Measurements from ENCODE around the gene OST4.
A peak's percentile ranks its signal among the peaks of the same experiment; 100 is the strongest.

Gene OST4

DNA sequence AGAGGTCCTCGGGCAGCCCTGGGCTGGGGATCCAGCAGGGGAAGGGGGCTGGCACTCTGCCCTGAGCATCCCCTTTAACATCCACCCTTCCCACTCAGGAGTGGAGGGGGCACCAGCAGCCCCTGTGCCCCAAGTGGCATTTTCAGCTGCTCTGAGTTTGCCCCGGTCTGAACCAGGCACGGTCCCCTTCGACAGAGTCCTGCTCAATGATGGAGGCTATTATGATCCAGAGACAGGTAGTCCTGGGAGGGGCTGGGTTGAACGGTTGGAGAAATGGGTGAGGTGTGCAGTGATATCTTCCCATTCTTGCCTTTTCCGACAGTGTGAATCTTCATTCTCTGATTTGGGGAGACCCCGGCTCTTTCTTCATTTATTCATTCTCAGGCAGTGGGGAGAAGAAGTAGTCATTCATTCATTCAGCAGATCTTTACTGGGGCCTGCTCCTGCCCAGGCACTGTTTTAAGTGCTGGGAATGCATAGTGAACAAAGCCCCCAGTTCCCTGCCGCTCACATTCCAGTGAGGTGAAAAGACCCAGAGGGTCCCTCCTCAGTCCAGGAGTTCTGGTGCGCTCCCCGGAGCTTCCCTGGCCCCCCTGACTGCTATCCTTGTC lies 13.7 kb upstream of the OST4 start:
- Histone ChIP-seq H3K27ac (peak overlapping the region; percentile 2), H2AFZ (peak overlapping the region; percentile 97), H3K9me3 (ENCODE audit: control insufficient read depth, low read length) (no peaks in the 10 kb centered on the region), H3K79me2 (no peaks in the 10 kb centered on the region), H3K4me2 (ENCODE audit: low read length) (peak overlapping the region; percentile 85), H3K4me1 (peaks cover 15% of the 10 kb centered on the region), H3K36me3 (ENCODE audit: control insufficient read depth, insufficient read depth, low read length) (no peaks in the 10 kb centered on the region), H3K9ac (no peak overlapping the region), H3K27me3 (ENCODE audit: control insufficient read depth, insufficient read depth, low read length) (no peaks in the 10 kb centered on the region), H3K4me3 (ENCODE audit: low read depth, low read length) (peak overlapping the region; percentile 56)
- TF ChIP-seq, protein P1, sequence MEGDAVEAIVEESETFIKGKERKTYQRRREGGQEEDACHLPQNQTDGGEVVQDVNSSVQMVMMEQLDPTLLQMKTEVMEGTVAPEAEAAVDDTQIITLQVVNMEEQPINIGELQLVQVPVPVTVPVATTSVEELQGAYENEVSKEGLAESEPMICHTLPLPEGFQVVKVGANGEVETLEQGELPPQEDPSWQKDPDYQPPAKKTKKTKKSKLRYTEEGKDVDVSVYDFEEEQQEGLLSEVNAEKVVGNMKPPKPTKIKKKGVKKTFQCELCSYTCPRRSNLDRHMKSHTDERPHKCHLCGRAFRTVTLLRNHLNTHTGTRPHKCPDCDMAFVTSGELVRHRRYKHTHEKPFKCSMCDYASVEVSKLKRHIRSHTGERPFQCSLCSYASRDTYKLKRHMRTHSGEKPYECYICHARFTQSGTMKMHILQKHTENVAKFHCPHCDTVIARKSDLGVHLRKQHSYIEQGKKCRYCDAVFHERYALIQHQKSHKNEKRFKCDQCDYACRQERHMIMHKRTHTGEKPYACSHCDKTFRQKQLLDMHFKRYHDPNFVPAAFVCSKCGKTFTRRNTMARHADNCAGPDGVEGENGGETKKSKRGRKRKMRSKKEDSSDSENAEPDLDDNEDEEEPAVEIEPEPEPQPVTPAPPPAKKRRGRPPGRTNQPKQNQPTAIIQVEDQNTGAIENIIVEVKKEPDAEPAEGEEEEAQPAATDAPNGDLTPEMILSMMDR (IDR thresholded peaks at IDR 0.05) = no peak

DNA sequence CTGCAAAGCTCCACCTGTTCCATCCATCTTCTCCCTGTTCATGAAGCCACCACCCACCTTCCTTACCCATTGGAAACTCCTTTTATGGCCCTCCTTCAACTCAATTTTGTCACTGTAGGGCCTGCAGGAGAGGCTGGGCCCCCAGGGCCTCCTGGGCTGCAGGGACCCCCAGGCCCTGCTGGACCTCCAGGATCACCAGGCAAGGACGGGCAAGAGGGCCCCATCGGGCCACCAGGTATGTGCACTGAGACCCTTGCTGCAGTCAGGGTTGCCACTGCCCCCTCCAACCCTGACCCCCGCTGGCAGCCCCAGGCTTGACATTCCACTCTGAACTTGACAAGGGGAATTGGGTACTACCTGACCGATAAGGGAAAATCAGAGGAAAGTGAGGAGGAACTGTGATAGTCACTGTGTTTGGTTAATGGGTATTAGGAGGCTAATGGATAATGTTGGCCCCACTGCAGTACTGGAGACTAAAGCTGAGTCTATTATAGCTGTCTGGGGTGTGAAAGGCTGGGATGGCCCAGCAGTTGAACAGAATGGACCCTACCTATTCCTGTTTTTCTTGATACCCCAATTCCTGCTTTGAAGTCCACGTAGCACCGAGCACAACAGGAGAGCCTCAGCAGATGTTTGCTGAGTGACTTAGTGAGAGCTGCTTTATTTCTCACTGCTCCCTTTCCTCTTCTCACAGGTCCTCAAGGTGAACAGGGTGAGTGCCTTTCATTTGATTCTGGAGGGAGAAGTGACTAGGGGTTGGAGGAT lies 13.0 kb upstream of the OST4 start:
- no peaks in the 10 kb centered on the region for H3K9me3 ChIP-seq (ENCODE audit: control insufficient read depth, low read length)
- no peak overlapping the region for H3K4me2 ChIP-seq (ENCODE audit: low read length)
- TF ChIP-seq, protein P1 (IDR thresholded peaks at IDR 0.05) = no peak
- H2AFZ ChIP-seq = no peak overlapping the region
- no peaks in the 10 kb centered on the region for H3K36me3 ChIP-seq (ENCODE audit: control insufficient read depth, insufficient read depth, low read length)
- H3K27ac ChIP-seq = no peak overlapping the region
- no peak overlapping the region for H3K4me3 ChIP-seq (ENCODE audit: low read depth, low read length)
- no peak overlapping the region for H3K9ac ChIP-seq
- H3K79me2 ChIP-seq = no peaks in the 10 kb centered on the region
- H3K4me1 ChIP-seq = peaks cover 15% of the 10 kb centered on the region
- H3K27me3 ChIP-seq (ENCODE audit: control insufficient read depth, insufficient read depth, low read length) = no peaks in the 10 kb centered on the region

DNA sequence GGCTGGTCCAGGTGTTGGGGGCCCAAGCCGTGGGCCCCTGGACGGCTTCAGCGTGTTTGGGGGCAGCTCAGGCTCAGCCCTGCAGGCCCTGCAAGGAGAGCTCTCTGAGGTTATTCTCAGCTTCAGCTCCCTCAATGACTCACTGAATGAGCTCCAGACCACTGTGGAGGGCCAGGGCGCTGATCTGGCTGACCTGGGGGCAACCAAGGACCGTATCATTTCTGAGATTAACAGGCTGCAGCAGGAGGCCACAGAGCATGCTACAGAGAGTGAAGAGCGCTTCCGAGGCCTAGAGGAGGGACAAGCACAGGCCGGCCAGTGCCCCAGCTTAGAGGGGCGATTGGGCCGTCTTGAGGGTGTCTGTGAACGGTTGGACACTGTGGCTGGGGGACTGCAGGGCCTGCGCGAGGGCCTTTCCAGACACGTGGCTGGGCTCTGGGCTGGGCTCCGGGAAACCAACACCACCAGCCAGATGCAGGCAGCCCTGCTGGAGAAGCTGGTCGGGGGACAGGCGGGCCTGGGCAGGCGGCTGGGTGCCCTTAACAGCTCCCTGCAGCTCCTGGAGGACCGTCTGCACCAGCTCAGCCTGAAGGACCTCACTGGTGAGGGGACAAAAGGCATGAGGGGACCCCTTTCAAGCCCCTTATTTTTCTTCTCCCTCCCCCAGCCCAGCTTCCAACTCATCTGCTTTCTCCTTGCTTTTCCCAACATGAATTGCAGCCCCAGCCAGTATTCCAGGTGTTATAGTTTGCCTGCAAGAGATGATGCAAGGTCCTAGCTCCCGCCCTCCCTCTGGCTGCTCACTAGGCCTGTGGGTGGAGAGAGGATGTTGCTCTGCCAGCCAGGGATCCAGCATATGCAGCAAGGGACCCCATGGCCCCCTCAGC lies 12.2 kb upstream of the OST4 start:
- no peaks in the 10 kb centered on the region for H3K36me3 ChIP-seq (ENCODE audit: control insufficient read depth, insufficient read depth, low read length)
- H3K4me2 ChIP-seq (ENCODE audit: low read length) = no peak overlapping the region
- no peak overlapping the region for H2AFZ ChIP-seq
- TF ChIP-seq, protein P1 (IDR thresholded peaks at IDR 0.05) = no peak
- no peak overlapping the region for H3K4me3 ChIP-seq (ENCODE audit: low read depth, low read length)
- H3K9ac ChIP-seq = no peak overlapping the region
- no peak overlapping the region for H3K27ac ChIP-seq
- no peaks in the 10 kb centered on the region for H3K9me3 ChIP-seq (ENCODE audit: control insufficient read depth, low read length)
- peaks cover 15% of the 10 kb centered on the region for H3K4me1 ChIP-seq
- H3K27me3 ChIP-seq (ENCODE audit: control insufficient read depth, insufficient read depth, low read length) = no peaks in the 10 kb centered on the region
- H3K79me2 ChIP-seq = no peaks in the 10 kb centered on the region

DNA sequence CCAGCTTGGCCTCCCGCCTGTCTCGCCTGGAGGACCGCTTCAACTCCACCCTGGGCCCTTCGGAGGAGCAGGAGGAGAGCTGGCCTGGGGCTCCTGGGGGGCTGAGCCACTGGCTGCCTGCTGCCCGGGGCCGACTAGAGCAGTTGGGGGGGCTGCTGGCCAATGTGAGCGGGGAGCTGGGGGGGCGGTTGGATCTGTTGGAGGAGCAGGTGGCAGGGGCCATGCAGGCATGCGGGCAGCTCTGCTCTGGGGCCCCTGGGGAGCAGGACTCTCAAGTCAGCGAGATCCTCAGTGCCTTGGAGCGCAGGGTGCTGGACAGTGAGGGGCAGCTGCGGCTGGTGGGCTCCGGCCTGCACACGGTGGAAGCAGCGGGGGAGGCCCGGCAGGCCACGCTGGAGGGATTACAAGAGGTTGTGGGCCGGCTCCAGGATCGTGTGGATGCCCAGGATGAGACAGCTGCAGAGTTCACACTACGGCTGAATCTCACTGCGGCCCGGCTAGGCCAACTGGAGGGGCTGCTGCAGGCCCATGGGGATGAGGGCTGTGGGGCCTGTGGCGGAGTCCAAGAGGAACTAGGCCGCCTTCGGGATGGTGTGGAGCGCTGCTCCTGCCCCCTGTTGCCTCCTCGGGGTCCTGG lies 11.4 kb upstream of the OST4 start:
- Histone ChIP-seq H3K27me3 (ENCODE audit: control insufficient read depth, insufficient read depth, low read length) (no peaks in the 10 kb centered on the region), H3K9me3 (ENCODE audit: control insufficient read depth, low read length) (no peaks in the 10 kb centered on the region), H3K4me1 (peaks cover 15% of the 10 kb centered on the region), H3K4me2 (ENCODE audit: low read length) (no peak overlapping the region), H3K79me2 (no peaks in the 10 kb centered on the region), H3K4me3 (ENCODE audit: low read depth, low read length) (no peak overlapping the region), H3K27ac (no peak overlapping the region), H2AFZ (no peak overlapping the region), H3K9ac (no peak overlapping the region), H3K36me3 (ENCODE audit: control insufficient read depth, insufficient read depth, low read length) (no peaks in the 10 kb centered on the region)
- TF ChIP-seq, protein P1 (IDR thresholded peaks at IDR 0.05) = no peak
